IMR-90 (cell line): ENCODE data around the gene CEP170B.
"Not testable (repeated sequence)": the region's sequence is repeated elsewhere in the genome, so short reads cannot be mapped to it uniquely, and the experiment has no call there.

Experiments
- CTCF ChIP-seq: conservative IDR thresholded peaks from 2 replicates; pipeline ENCODE4 v1.5.1; 2012; ENCODE audit warnings: mild to moderate bottlenecking, low read depth, low read length, improper control_type of control experiment
- POLR2A ChIP-seq: IDR thresholded peaks from 2 replicates; pipeline ENCODE4 v1.6.1; 2012; ENCODE audit warnings: mild to moderate bottlenecking, low read depth, low read length
- USF2 ChIP-seq: fragments of 150-350 bp; IDR thresholded peaks from 2 replicates; pipeline ENCODE4 v1.6.1; 2017; ENCODE audit warnings: mild to moderate bottlenecking, antibody characterized with exemption, low read length, low read depth

DNA sequence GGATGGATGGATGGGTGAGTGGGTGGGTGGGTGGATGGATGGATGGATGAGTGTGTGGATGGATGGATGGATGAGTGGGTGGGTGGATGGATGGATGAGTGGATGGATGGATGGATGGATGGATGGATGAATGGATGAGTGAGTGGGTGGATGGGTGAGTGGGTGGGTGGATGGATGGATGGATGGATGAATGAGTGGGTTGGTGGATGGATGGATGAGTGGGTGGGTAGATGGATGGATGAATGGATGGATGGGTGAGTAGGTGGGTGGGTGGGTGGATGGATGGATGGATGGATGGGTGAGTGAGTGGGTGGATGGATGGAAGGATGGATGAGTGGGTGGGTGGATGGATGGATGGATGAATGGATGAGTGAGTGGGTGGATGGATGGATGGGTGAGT lies 25.2 kb downstream of the CEP170B start:
- TF ChIP-seq CTCF, POLR2A, USF2: not testable (repeated sequence)
